Measurements from ENCODE around the gene NTNG1. TPM values are rescaled to one million over a fixed set of nuclear protein-coding genes. Genes with fewer than 3 reads are reported as not detected.

The NTNG1 gene
- total RNA-seq, 1 experiment from 2014 or later: 1.5 TPM

DNA sequence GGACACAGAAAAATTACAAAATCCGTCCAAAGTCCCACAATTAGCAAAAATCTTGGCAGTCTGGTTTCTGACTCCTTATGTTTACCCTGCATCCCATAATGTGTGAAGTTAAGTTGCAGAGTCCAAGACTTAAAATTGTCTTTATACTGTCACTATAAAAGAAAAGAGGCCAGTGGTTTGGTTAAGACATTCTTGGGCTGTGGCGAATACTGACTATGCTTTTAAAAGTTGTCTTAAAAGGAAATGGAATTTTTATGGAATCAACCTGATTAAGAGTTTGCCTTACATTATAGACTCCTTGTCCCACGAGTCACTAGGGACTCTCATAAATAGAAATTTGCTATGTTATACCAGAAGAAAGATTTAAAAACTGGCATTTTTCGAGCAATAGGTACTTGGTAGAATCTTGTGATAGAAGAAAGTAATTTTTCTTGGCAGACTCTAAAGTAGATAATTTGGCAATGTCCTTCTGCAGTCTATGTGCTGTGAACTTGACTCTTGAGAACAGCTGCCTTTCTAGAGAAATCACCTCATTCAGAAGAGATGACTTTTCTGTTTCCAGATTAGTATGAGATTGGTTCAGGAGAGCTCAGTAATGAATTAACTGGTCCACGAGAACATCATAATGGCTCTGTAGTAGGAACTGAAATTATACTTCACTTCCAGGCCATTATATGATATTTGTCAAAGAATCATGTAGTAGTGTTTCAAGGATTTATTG is 31.8 kb downstream of the NTNG1 start:
- Histone ChIP-seq H4K5ac (ENCODE audit: insufficient read length, low read depth, low read length) (no peak overlapping the region), H3K27ac (ENCODE audit: insufficient read length, low read depth, low read length) (no peak overlapping the region), H3K27me3 (ENCODE audit: insufficient read depth, low read length) (no peaks in the 10 kb centered on the region), H3K4ac (ENCODE audit: low read depth, low read length) (no peak overlapping the region), H2BK5ac (ENCODE audit: insufficient read length, low read length) (no peak overlapping the region), H3K18ac (ENCODE audit: insufficient read length, low read depth, low read length) (no peak overlapping the region), H2BK15ac (ENCODE audit: low read depth, low read length) (no peak overlapping the region), H3T11ph (ENCODE audit: low read length) (no peak overlapping the region), H4K8ac (replicated peaks; ENCODE audit: insufficient read length, low read depth, low read length) (no peak overlapping the region), H4K20me1 (ENCODE audit: control insufficient read depth, insufficient read depth, insufficient read length) (no peaks in the 10 kb centered on the region), H4K91ac (ENCODE audit: insufficient read length, low read depth, low read length) (no peak overlapping the region), H2AK5ac (ENCODE audit: insufficient read length, low read length) (no peak overlapping the region), H2BK20ac (ENCODE audit: low read depth, low read length, poor library complexity, severe bottlenecking) (no peak overlapping the region), H2BK120ac (ENCODE audit: low read depth, low read length, poor library complexity, severe bottlenecking) (no peak overlapping the region), H3K23me2 (ENCODE audit: insufficient read length, low read depth, low read length, poor library complexity, severe bottlenecking) (no peaks in the 10 kb centered on the region), H2AFZ (ENCODE audit: low read length) (no peak overlapping the region), H2BK12ac (ENCODE audit: insufficient read length, low read depth, low read length) (no peak overlapping the region), H3K9ac (ENCODE audit: extremely low read depth, insufficient read length, low read length) (no peak overlapping the region), H3K79me1 (ENCODE audit: insufficient read depth, low read depth, low read length, poor library complexity, severe bottlenecking) (no peaks in the 10 kb centered on the region), H3K23ac (ENCODE audit: insufficient read length, low read depth, low read length) (no peak overlapping the region), H3K4me2 (ENCODE audit: insufficient read depth, insufficient read length, low read length) (no peak overlapping the region), H3K9me3 (ENCODE audit: control insufficient read depth, low read depth, low read length) (no peaks in the 10 kb centered on the region), H3K79me2 (ENCODE audit: insufficient read depth, low read length) (no peaks in the 10 kb centered on the region), H3K56ac (ENCODE audit: insufficient read length, low read depth, low read length) (no peak overlapping the region), H3K14ac (ENCODE audit: insufficient read depth, low read length) (no peak overlapping the region), H3K4me1 (ENCODE audit: insufficient read depth, low read length) (no peaks in the 10 kb centered on the region)
- WGBS (ENCODE audit: extremely low coverage, insufficient read length, low lambda C conversion rate): no CpG with 5 or more reads among the region's 5 CpGs
- Mint-ChIP-seq H3K9me3 (peaks cover 0 to 3% of the 10 kb centered on the region in 2 experiments; a peak in 2 of 5 replicates), H3K27ac (no peak overlapping the region), H3K36me3 (ENCODE audit: insufficient read depth in 1 of 3, low read depth in 3 of 3) (no peaks in the 10 kb centered on the region), H3K4me3 (no peak overlapping the region), H3K4me1 (peaks cover 24 to 29% of the 10 kb centered on the region in 2 experiments), H3K27me3 (ENCODE audit: low read depth) (no peaks in the 10 kb centered on the region)
- TF ChIP-seq, protein P1, sequence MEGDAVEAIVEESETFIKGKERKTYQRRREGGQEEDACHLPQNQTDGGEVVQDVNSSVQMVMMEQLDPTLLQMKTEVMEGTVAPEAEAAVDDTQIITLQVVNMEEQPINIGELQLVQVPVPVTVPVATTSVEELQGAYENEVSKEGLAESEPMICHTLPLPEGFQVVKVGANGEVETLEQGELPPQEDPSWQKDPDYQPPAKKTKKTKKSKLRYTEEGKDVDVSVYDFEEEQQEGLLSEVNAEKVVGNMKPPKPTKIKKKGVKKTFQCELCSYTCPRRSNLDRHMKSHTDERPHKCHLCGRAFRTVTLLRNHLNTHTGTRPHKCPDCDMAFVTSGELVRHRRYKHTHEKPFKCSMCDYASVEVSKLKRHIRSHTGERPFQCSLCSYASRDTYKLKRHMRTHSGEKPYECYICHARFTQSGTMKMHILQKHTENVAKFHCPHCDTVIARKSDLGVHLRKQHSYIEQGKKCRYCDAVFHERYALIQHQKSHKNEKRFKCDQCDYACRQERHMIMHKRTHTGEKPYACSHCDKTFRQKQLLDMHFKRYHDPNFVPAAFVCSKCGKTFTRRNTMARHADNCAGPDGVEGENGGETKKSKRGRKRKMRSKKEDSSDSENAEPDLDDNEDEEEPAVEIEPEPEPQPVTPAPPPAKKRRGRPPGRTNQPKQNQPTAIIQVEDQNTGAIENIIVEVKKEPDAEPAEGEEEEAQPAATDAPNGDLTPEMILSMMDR (conservative IDR thresholded peaks at IDR 0.05): no peak
- DNase-seq: no peak
